ENCODE measurements around the gene CAMK1G.

The CAMK1G gene

GRCh38 chr1:209583408-209583807, at the start of gene CAMK1G:
TSS of gene CAMK1G (plus strand) at chr1:209583714. CDS start at chr1:209594984, 11,270 bp downstream.
- H3K4me3 ChIP-seq (replicated peaks; ENCODE audit: low read depth, low read length), result no peak within 1 kb of the TSS
- DNase-seq (ENCODE audit: extremely low read depth, low read depth), result no peak

GRCh38 chr1:209534496-209535250, 48.8 kb upstream of the CAMK1G start:
- DNase-seq (ENCODE audit: extremely low read depth, low read depth), result no peak
- TF ChIP-seq CTCF (IDR thresholded peaks at IDR 0.05; ENCODE audit: low read depth, low read length, missing control alignments), result no peak
- H3K4me3 ChIP-seq (replicated peaks; ENCODE audit: low read depth, low read length), result no peak overlapping the region

More at GRCh38 chr1:209583408-209583807, at the start of gene CAMK1G:
- TF ChIP-seq CTCF (IDR thresholded peaks at IDR 0.05; ENCODE audit: low read depth, low read length, missing control alignments), result no peak

- H3K4me3 ChIP-seq (replicated peaks; ENCODE audit: low read depth, low read length), result no peak overlapping the region
- TF ChIP-seq CTCF (IDR thresholded peaks at IDR 0.05; ENCODE audit: low read depth, low read length, missing control alignments), result no peak
- DNase-seq (ENCODE audit: extremely low read depth, low read depth), result no peak
Measured at GRCh38 chr1:209536843-209537242, 46.7 kb upstream of the CAMK1G start.

GRCh38 chr1:209537336-209538114, 46.0 kb upstream of the CAMK1G start:
- no peak for TF ChIP-seq CTCF (IDR thresholded peaks at IDR 0.05; ENCODE audit: low read depth, low read length, missing control alignments)
- no peak overlapping the region for H3K4me3 ChIP-seq (replicated peaks; ENCODE audit: low read depth, low read length)
- no peak for DNase-seq (ENCODE audit: extremely low read depth, low read depth)

- H3K4me3 ChIP-seq (replicated peaks; ENCODE audit: low read depth, low read length), result no peak overlapping the region
- TF ChIP-seq CTCF (IDR thresholded peaks at IDR 0.05; ENCODE audit: low read depth, low read length, missing control alignments), result no peak
- DNase-seq (ENCODE audit: extremely low read depth, low read depth), result no peak
Measured at GRCh38 chr1:209539576-209539975, 43.9 kb upstream of the CAMK1G start.

GRCh38 chr1:209542585-209542984, 40.9 kb upstream of the CAMK1G start:
- TF ChIP-seq CTCF (IDR thresholded peaks at IDR 0.05; ENCODE audit: low read depth, low read length, missing control alignments), result no peak
- DNase-seq (ENCODE audit: extremely low read depth, low read depth), result no peak
- no peak overlapping the region for H3K4me3 ChIP-seq (replicated peaks; ENCODE audit: low read depth, low read length)
